SU-DHL-6 (cell line): Measurements from ENCODE around the gene ROBO2.

Source experiments
- EZH2phosphoT487 ChIP-seq: fragments of 200-600 bp; sonication (generic), shearing (Covaris generic); conservative IDR thresholded peaks from 2 replicates; pipeline ENCODE4 v1.6.1; 2018; ENCODE audit warnings: mild to moderate bottlenecking, antibody characterized with exemption, low read length, moderate library complexity, mixed read lengths
- TF ChIP-seq, protein P1 (sequence below): fragments of 200-600 bp; sonication (generic); IDR thresholded peaks from one replicate; pipeline ENCODE4 v1.5.1; 2017; ENCODE audit warnings: antibody characterized with exemption, mild to moderate bottlenecking, low read length, moderate library complexity; ENCODE audit not compliant: insufficient read depth, poor library complexity, severe bottlenecking

DNA sequence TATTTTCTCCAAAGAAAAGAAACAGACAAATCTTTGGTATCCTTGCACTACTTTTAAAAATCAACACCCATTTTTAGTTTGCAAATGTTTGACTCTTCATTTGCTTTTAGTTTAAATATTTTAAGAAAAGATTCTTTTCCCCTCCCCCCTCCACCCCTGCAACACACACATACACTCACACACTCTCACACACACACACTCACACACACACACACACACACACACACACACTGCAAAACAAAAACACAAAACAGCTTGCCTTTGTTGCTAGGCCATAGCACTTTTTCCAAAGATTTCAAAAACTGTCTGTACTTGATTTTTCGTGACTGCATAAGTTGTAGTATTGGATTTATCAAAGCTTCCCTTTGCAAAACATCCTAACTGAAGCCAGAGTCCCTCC lies 26.9 kb downstream of the ROBO2 start:
- TF ChIP-seq, protein P1, sequence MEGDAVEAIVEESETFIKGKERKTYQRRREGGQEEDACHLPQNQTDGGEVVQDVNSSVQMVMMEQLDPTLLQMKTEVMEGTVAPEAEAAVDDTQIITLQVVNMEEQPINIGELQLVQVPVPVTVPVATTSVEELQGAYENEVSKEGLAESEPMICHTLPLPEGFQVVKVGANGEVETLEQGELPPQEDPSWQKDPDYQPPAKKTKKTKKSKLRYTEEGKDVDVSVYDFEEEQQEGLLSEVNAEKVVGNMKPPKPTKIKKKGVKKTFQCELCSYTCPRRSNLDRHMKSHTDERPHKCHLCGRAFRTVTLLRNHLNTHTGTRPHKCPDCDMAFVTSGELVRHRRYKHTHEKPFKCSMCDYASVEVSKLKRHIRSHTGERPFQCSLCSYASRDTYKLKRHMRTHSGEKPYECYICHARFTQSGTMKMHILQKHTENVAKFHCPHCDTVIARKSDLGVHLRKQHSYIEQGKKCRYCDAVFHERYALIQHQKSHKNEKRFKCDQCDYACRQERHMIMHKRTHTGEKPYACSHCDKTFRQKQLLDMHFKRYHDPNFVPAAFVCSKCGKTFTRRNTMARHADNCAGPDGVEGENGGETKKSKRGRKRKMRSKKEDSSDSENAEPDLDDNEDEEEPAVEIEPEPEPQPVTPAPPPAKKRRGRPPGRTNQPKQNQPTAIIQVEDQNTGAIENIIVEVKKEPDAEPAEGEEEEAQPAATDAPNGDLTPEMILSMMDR, result no peak
- no peak for TF ChIP-seq EZH2phosphoT487
